ENCODE measurements around the gene PCSK2. TPM values are rescaled to one million over a fixed set of nuclear protein-coding genes. Genes with fewer than 3 reads are reported as not detected.

The PCSK2 gene
- total RNA-seq, 1 experiment from 2014 or later: not detected

- H3K36me3 ChIP-seq: no peaks in the 10 kb centered on the region
- no peak for DNase-seq
- no peaks in the 10 kb centered on the region for H3K4me1 ChIP-seq
- no peak overlapping the region for H3K4me3 ChIP-seq
- H3K9me3 ChIP-seq (replicated peaks): no peaks in the 10 kb centered on the region
- no peaks in the 10 kb centered on the region for H3K27me3 ChIP-seq
- H3K27ac ChIP-seq: no peak overlapping the region
These were observed 150.4 kb downstream of the PCSK2 start for GRCh38 chr20:17377231-17377630.

- no peaks in the 10 kb centered on the region for H3K9me3 ChIP-seq (replicated peaks)
- no peak for DNase-seq
- no peak overlapping the region for H3K4me3 ChIP-seq
- no peaks in the 10 kb centered on the region for H3K27me3 ChIP-seq
- H3K36me3 ChIP-seq: no peaks in the 10 kb centered on the region
- H3K4me1 ChIP-seq: no peaks in the 10 kb centered on the region
- no peak overlapping the region for H3K27ac ChIP-seq
These were observed 152.8 kb downstream of the PCSK2 start for GRCh38 chr20:17379651-17380050.

GRCh38 chr20:17380801-17381200 lies 154.0 kb downstream of the PCSK2 start:
- Histone ChIP-seq H3K36me3 (no peaks in the 10 kb centered on the region), H3K4me1 (no peaks in the 10 kb centered on the region), H3K9me3 (replicated peaks) (no peaks in the 10 kb centered on the region), H3K27ac (no peak overlapping the region), H3K4me3 (no peak overlapping the region), H3K27me3 (no peaks in the 10 kb centered on the region)
- DNase-seq: no peak

GRCh38 chr20:17381724-17382123 lies 154.9 kb downstream of the PCSK2 start:
- Histone ChIP-seq H3K36me3 (no peaks in the 10 kb centered on the region), H3K27ac (no peak overlapping the region), H3K4me1 (no peaks in the 10 kb centered on the region), H3K27me3 (no peaks in the 10 kb centered on the region), H3K9me3 (replicated peaks) (no peaks in the 10 kb centered on the region), H3K4me3 (no peak overlapping the region)
- no peak for DNase-seq

- Histone ChIP-seq H3K4me1 (no peaks in the 10 kb centered on the region), H3K36me3 (no peaks in the 10 kb centered on the region)
- no peak for DNase-seq
These were observed 159.0 kb downstream of the PCSK2 start for GRCh38 chr20:17385798-17386197.

GRCh38 chr20:17390655-17391054 lies 163.8 kb downstream of the PCSK2 start:
- DNase-seq: no peak
- H3K4me1 ChIP-seq: no peaks in the 10 kb centered on the region
- H3K9me3 ChIP-seq (replicated peaks): no peaks in the 10 kb centered on the region
- H3K36me3 ChIP-seq: no peaks in the 10 kb centered on the region
- no peak overlapping the region for H3K4me3 ChIP-seq
- H3K27me3 ChIP-seq: no peaks in the 10 kb centered on the region
- H3K27ac ChIP-seq: no peak overlapping the region

More at GRCh38 chr20:17385798-17386197, 159.0 kb downstream of the PCSK2 start:
- H3K27ac ChIP-seq: no peak overlapping the region
- no peaks in the 10 kb centered on the region for H3K9me3 ChIP-seq (replicated peaks)
- H3K27me3 ChIP-seq: no peaks in the 10 kb centered on the region
- no peak overlapping the region for H3K4me3 ChIP-seq

- Histone ChIP-seq H3K27ac (no peak overlapping the region), H3K9me3 (replicated peaks) (no peaks in the 10 kb centered on the region), H3K4me1 (no peaks in the 10 kb centered on the region), H3K36me3 (no peaks in the 10 kb centered on the region), H3K27me3 (no peaks in the 10 kb centered on the region), H3K4me3 (no peak overlapping the region)
- no peak for DNase-seq
These were observed 164.4 kb downstream of the PCSK2 start for GRCh38 chr20:17391127-17391771.

GRCh38 chr20:17394411-17394810 lies 167.6 kb downstream of the PCSK2 start:
- no peaks in the 10 kb centered on the region for H3K36me3 ChIP-seq

GRCh38 chr20:17395729-17396128 lies 168.9 kb downstream of the PCSK2 start:
- H3K36me3 ChIP-seq: no peaks in the 10 kb centered on the region
- DNase-seq: no peak
- no peaks in the 10 kb centered on the region for H3K4me1 ChIP-seq
- H3K9me3 ChIP-seq (replicated peaks): no peaks in the 10 kb centered on the region
- no peaks in the 10 kb centered on the region for H3K27me3 ChIP-seq
- H3K27ac ChIP-seq: no peak overlapping the region
- H3K4me3 ChIP-seq: no peak overlapping the region

More at GRCh38 chr20:17394411-17394810, 167.6 kb downstream of the PCSK2 start:
- no peak for DNase-seq
- H3K9me3 ChIP-seq (replicated peaks): no peaks in the 10 kb centered on the region
- H3K27me3 ChIP-seq: no peaks in the 10 kb centered on the region
- no peaks in the 10 kb centered on the region for H3K4me1 ChIP-seq
- no peak overlapping the region for H3K4me3 ChIP-seq
- no peak overlapping the region for H3K27ac ChIP-seq

- peaks cover 4% of the 10 kb centered on the region; the same call in 1 of the 2 replicates for H3K27me3 ChIP-seq
- no peak for DNase-seq
- no peak overlapping the region for H3K4me3 ChIP-seq
- H3K4me1 ChIP-seq: no peaks in the 10 kb centered on the region
- no peaks in the 10 kb centered on the region for H3K9me3 ChIP-seq (replicated peaks)
- H3K36me3 ChIP-seq: no peaks in the 10 kb centered on the region
- H3K27ac ChIP-seq: no peak overlapping the region
These were observed 172.6 kb downstream of the PCSK2 start for GRCh38 chr20:17399303-17399985.

GRCh38 chr20:17403461-17403860 lies 176.6 kb downstream of the PCSK2 start:
- Histone ChIP-seq H3K27me3 (peaks cover 9% of the 10 kb centered on the region; the same call in 1 of the 2 replicates), H3K4me3 (no peak overlapping the region), H3K9me3 (replicated peaks) (no peaks in the 10 kb centered on the region)

GRCh38 chr20:17406051-17406590 lies 179.3 kb downstream of the PCSK2 start:
- Histone ChIP-seq H3K4me1 (no peaks in the 10 kb centered on the region), H3K36me3 (no peaks in the 10 kb centered on the region), H3K9me3 (replicated peaks) (no peaks in the 10 kb centered on the region), H3K27me3 (peaks cover 13% of the 10 kb centered on the region; the same call in 1 of the 2 replicates), H3K4me3 (no peak overlapping the region), H3K27ac (no peak overlapping the region)
- DNase-seq: no peak

More at GRCh38 chr20:17403461-17403860, 176.6 kb downstream of the PCSK2 start:
- no peak overlapping the region for H3K27ac ChIP-seq
- H3K4me1 ChIP-seq: no peaks in the 10 kb centered on the region
- DNase-seq: no peak
- no peaks in the 10 kb centered on the region for H3K36me3 ChIP-seq

GRCh38 chr20:17407550-17407949 lies 180.7 kb downstream of the PCSK2 start:
- no peaks in the 10 kb centered on the region for H3K36me3 ChIP-seq
- H3K27me3 ChIP-seq: peaks cover 13% of the 10 kb centered on the region; the same call in 1 of the 2 replicates
- H3K4me1 ChIP-seq: no peaks in the 10 kb centered on the region
- no peak for DNase-seq
- H3K4me3 ChIP-seq: no peak overlapping the region
- H3K9me3 ChIP-seq (replicated peaks): no peaks in the 10 kb centered on the region
- H3K27ac ChIP-seq: no peak overlapping the region

- Histone ChIP-seq H3K4me1 (no peaks in the 10 kb centered on the region), H3K4me3 (no peak overlapping the region), H3K36me3 (no peaks in the 10 kb centered on the region), H3K9me3 (replicated peaks) (0 out of 2 replicates have a peak, but pooled peaks cover 3% of the 10 kb centered on the region), H3K27me3 (no peaks in the 10 kb centered on the region; the same call in 1 of the 2 replicates), H3K27ac (no peak overlapping the region)
- no peak for DNase-seq
These were observed 190.4 kb downstream of the PCSK2 start for GRCh38 chr20:17417225-17417624.

- Histone ChIP-seq H3K4me1 (no peaks in the 10 kb centered on the region), H3K27me3 (no peaks in the 10 kb centered on the region; the same call in 1 of the 2 replicates), H3K9me3 (replicated peaks) (0 out of 2 replicates have a peak, but pooled peaks cover 3% of the 10 kb centered on the region), H3K27ac (no peak overlapping the region), H3K4me3 (no peak overlapping the region), H3K36me3 (no peaks in the 10 kb centered on the region)
- DNase-seq: no peak
These were observed 191.9 kb downstream of the PCSK2 start for GRCh38 chr20:17418737-17419136.
